Measurements from ENCODE around the gene NIBAN1. TPM values are rescaled to one million over a fixed set of nuclear protein-coding genes. Genes with fewer than 3 reads are reported as not detected.

The NIBAN1 gene
- total RNA-seq, 1 experiment from 2014 or later: 31.2 TPM

DNA sequence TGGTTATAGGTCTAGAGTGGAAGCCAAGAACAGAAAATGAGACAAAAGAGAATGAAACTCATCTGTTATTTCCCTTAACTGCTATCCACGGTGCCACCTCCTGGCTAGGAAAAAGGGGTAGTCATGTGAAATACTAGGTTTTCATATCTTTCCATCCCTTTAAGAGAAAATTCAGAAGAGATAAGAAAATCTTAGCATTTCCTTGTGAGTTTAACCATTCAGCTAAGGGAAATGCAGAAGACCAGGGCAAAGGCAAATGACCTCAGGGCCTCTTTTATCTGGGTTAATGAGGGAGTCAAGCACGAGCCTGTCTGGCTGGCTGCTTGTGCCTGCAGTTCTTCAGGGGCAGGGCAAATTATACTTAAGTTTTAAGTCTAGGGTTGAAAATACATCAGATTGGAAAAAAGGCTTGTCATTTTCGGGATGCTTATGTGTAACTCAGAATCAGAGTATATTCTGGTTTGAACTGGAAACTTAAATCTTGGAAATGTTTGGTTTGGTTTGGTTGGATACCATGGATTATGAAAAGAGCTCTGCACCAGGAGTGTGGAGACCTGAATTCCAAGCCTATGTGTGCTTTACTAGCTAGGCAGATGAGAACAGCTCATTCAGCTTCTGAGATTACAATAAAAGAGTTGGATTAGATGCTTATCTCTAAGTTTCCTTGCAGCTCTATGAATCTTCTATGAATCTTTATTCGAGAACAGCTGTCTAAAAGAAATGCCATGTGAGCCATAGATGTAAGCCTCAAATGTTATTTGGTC lies 19.9 kb downstream of the NIBAN1 start:
- Histone ChIP-seq H4K20me1 (ENCODE audit: insufficient read depth, low read depth, low read length) (no peaks in the 10 kb centered on the region), H3K36me3 (ENCODE audit: insufficient read depth, low read length) (no peaks in the 10 kb centered on the region), H3K9me2 (replicated peaks; ENCODE audit: insufficient read depth, low read length) (no peaks in the 10 kb centered on the region), H3K27me3 (ENCODE audit: low read length) (no peaks in the 10 kb centered on the region), H2AFZ (ENCODE audit: low read length) (no peak overlapping the region), H3K4me3 (ENCODE audit: low read length) (peak overlapping the region; percentile 30), H3K79me2 (ENCODE audit: low read length) (peaks cover 85% of the 10 kb centered on the region), H3K9ac (ENCODE audit: low read length) (peak overlapping the region; percentile 36), H3K4me2 (ENCODE audit: low read depth, low read length, poor library complexity, severe bottlenecking) (peak overlapping the region; percentile 65), H3K9me3 (ENCODE audit: low read length) (no peaks in the 10 kb centered on the region), H3K4me1 (ENCODE audit: low read length) (peaks cover 36% of the 10 kb centered on the region), H3K27ac (ENCODE audit: low read length) (peak overlapping the region; percentile 57)
- DNase-seq: peak; percentile 51

DNA sequence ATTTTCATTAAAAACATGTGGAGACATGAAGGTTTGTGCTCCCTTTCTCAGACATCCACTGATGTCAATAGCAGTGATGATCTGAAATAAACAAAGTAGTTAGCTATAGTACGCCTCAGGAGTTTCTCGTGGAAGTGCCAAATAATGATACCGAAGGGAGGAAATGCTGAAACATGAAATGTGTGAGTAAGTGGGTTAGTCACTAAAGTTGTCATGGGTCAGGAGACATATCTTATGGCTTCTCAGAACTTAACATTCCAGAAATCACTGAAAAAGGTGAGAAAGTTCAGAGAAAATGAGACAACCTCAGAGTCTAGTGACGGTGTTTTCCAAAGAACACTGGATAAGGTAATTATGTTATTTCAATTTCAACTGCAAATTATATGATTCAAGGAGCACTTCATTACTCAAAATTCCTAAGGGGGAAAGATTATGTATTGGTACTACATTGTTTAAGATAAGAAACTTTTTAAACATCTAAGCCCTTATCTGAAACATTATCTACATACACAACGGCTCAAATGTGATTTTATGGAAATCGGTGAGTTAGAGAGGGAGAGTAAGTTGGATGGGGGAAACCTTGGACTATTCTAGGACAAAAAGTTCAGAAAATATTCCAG lies 20.6 kb downstream of the NIBAN1 start:
- Histone ChIP-seq H3K9ac (ENCODE audit: low read length) (peak overlapping the region; percentile 21), H3K36me3 (ENCODE audit: insufficient read depth, low read length) (no peaks in the 10 kb centered on the region), H3K4me2 (ENCODE audit: low read depth, low read length, poor library complexity, severe bottlenecking) (peak overlapping the region; percentile 65), H3K79me2 (ENCODE audit: low read length) (peaks cover 80% of the 10 kb centered on the region), H3K4me3 (ENCODE audit: low read length) (peak overlapping the region; percentile 30), H3K9me3 (ENCODE audit: low read length) (no peaks in the 10 kb centered on the region), H3K27me3 (ENCODE audit: low read length) (no peaks in the 10 kb centered on the region), H3K9me2 (replicated peaks; ENCODE audit: insufficient read depth, low read length) (no peaks in the 10 kb centered on the region), H2AFZ (ENCODE audit: low read length) (no peak overlapping the region), H4K20me1 (ENCODE audit: insufficient read depth, low read depth, low read length) (no peaks in the 10 kb centered on the region), H3K27ac (ENCODE audit: low read length) (peak overlapping the region; percentile 57), H3K4me1 (ENCODE audit: low read length) (peaks cover 36% of the 10 kb centered on the region)
- no peak for DNase-seq

GRCh38 chr1:184952428-184952827 lies 21.9 kb downstream of the NIBAN1 start:
- no peak overlapping the region for H3K4me3 ChIP-seq (ENCODE audit: low read length)
- no peaks in the 10 kb centered on the region for H3K27me3 ChIP-seq (ENCODE audit: low read length)
- H3K79me2 ChIP-seq (ENCODE audit: low read length): peaks cover 78% of the 10 kb centered on the region
- H4K20me1 ChIP-seq (ENCODE audit: insufficient read depth, low read depth, low read length): no peaks in the 10 kb centered on the region
- no peak overlapping the region for H3K27ac ChIP-seq (ENCODE audit: low read length)
- no peak for DNase-seq
- no peak overlapping the region for H3K4me2 ChIP-seq (ENCODE audit: low read depth, low read length, poor library complexity, severe bottlenecking)
- H3K4me1 ChIP-seq (ENCODE audit: low read length): peaks cover 43% of the 10 kb centered on the region
- H3K36me3 ChIP-seq (ENCODE audit: insufficient read depth, low read length): no peaks in the 10 kb centered on the region
- H3K9me3 ChIP-seq (ENCODE audit: low read length): no peaks in the 10 kb centered on the region
- no peaks in the 10 kb centered on the region for H3K9me2 ChIP-seq (replicated peaks; ENCODE audit: insufficient read depth, low read length)
- no peak overlapping the region for H3K9ac ChIP-seq (ENCODE audit: low read length)
- H2AFZ ChIP-seq (ENCODE audit: low read length): no peak overlapping the region

DNA sequence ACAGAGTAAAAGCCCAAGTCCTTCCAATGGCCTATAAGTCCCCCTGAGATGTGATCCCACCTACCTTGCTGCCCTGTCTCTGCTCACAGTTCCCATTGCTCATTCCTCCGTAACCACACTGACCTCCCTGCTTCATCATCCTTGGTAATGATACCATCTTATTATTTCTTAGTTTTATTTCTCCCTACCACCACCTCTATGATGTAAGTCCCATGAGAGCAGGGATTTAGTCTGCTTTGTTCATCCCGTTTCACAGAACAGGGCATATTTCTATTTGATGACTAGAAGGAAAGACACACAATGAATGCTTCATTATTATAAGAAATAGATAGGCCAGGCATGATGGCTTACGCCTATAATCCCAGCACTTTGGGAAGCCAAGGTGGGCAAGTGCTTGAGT lies 22.5 kb downstream of the NIBAN1 start:
- Histone ChIP-seq H3K79me2 (ENCODE audit: low read length) (peaks cover 77% of the 10 kb centered on the region), H3K4me2 (ENCODE audit: low read depth, low read length, poor library complexity, severe bottlenecking) (no peak overlapping the region), H3K4me1 (ENCODE audit: low read length) (peaks cover 44% of the 10 kb centered on the region), H3K36me3 (ENCODE audit: insufficient read depth, low read length) (no peaks in the 10 kb centered on the region), H3K9me2 (replicated peaks; ENCODE audit: insufficient read depth, low read length) (no peaks in the 10 kb centered on the region), H3K4me3 (ENCODE audit: low read length) (no peak overlapping the region), H3K9ac (ENCODE audit: low read length) (no peak overlapping the region), H4K20me1 (ENCODE audit: insufficient read depth, low read depth, low read length) (no peaks in the 10 kb centered on the region), H3K27ac (ENCODE audit: low read length) (no peak overlapping the region), H3K27me3 (ENCODE audit: low read length) (no peaks in the 10 kb centered on the region), H2AFZ (ENCODE audit: low read length) (no peak overlapping the region), H3K9me3 (ENCODE audit: low read length) (no peaks in the 10 kb centered on the region)
- DNase-seq: no peak

DNA sequence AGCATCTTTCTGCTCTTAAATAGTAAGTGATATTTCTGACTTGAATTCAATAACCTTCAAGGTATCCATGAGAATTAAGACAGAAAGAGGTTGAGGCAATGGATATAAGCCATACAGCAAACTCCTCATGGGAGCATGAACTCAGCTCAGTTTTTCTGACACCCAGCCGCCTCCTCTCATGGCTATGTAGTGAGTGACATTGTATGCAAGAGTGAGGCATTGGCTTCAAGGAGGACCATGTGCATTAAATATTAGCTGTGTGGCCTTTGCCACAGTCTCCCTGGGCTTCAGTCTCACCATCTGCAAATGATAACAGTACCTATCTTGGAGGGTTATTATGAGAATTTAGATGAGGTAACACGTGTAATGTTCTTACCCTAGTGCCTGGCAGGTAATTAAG lies 23.4 kb downstream of the NIBAN1 start:
- Histone ChIP-seq H3K79me2 (ENCODE audit: low read length) (peaks cover 75% of the 10 kb centered on the region), H3K4me1 (ENCODE audit: low read length) (peaks cover 51% of the 10 kb centered on the region), H3K27ac (ENCODE audit: low read length) (peak overlapping the region; percentile 23; the same call in 1 of the 2 replicates), H3K27me3 (ENCODE audit: low read length) (no peaks in the 10 kb centered on the region), H4K20me1 (ENCODE audit: insufficient read depth, low read depth, low read length) (no peaks in the 10 kb centered on the region), H3K4me3 (ENCODE audit: low read length) (no peak overlapping the region), H3K9me3 (ENCODE audit: low read length) (no peaks in the 10 kb centered on the region), H3K36me3 (ENCODE audit: insufficient read depth, low read length) (no peaks in the 10 kb centered on the region), H2AFZ (ENCODE audit: low read length) (no peak overlapping the region), H3K4me2 (ENCODE audit: low read depth, low read length, poor library complexity, severe bottlenecking) (no peak overlapping the region), H3K9me2 (replicated peaks; ENCODE audit: insufficient read depth, low read length) (no peaks in the 10 kb centered on the region), H3K9ac (ENCODE audit: low read length) (no peak overlapping the region)
- no peak for DNase-seq

DNA sequence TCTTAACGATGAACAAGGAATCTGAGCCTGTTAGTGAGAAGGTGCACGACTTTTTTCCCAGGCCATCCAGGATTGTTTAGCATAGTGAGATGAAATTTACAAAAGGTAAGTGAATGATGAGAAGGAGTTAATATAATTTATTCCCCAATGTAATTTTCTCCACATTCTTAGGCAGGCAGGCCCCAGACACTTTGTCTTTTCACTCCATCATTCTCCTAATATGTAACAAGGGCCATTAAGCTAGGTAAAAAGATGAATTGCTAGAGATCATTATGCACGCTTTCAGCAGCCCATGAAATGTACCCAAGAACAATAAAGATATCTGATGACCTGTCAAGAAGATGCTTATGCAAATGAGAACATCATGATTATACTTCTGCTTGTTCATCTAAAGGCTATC lies 24.1 kb downstream of the NIBAN1 start:
- Histone ChIP-seq H3K79me2 (ENCODE audit: low read length) (peaks cover 71% of the 10 kb centered on the region), H3K36me3 (ENCODE audit: insufficient read depth, low read length) (no peaks in the 10 kb centered on the region), H3K4me2 (ENCODE audit: low read depth, low read length, poor library complexity, severe bottlenecking) (peak overlapping the region; percentile 27), H3K9ac (ENCODE audit: low read length) (no peak overlapping the region), H2AFZ (ENCODE audit: low read length) (no peak overlapping the region), H4K20me1 (ENCODE audit: insufficient read depth, low read depth, low read length) (no peaks in the 10 kb centered on the region), H3K9me2 (replicated peaks; ENCODE audit: insufficient read depth, low read length) (no peaks in the 10 kb centered on the region), H3K27ac (ENCODE audit: low read length) (no peak overlapping the region), H3K27me3 (ENCODE audit: low read length) (no peaks in the 10 kb centered on the region), H3K4me3 (ENCODE audit: low read length) (no peak overlapping the region), H3K4me1 (ENCODE audit: low read length) (peaks cover 58% of the 10 kb centered on the region), H3K9me3 (ENCODE audit: low read length) (no peaks in the 10 kb centered on the region)
- DNase-seq: no peak

- H3K36me3 ChIP-seq (ENCODE audit: insufficient read depth, low read length): no peaks in the 10 kb centered on the region
- no peak overlapping the region for H2AFZ ChIP-seq (ENCODE audit: low read length)
- H3K4me3 ChIP-seq (ENCODE audit: low read length): no peak overlapping the region
- no peaks in the 10 kb centered on the region for H3K27me3 ChIP-seq (ENCODE audit: low read length)
- no peaks in the 10 kb centered on the region for H3K9me3 ChIP-seq (ENCODE audit: low read length)
- H3K9me2 ChIP-seq (replicated peaks; ENCODE audit: insufficient read depth, low read length): no peaks in the 10 kb centered on the region
- H3K4me1 ChIP-seq (ENCODE audit: low read length): peaks cover 47% of the 10 kb centered on the region
- no peak overlapping the region for H3K4me2 ChIP-seq (ENCODE audit: low read depth, low read length, poor library complexity, severe bottlenecking)
- H3K79me2 ChIP-seq (ENCODE audit: low read length): peaks cover 69% of the 10 kb centered on the region
- H3K9ac ChIP-seq (ENCODE audit: low read length): no peak overlapping the region
- DNase-seq: no peak
- no peaks in the 10 kb centered on the region for H4K20me1 ChIP-seq (ENCODE audit: insufficient read depth, low read depth, low read length)
- no peak overlapping the region for H3K27ac ChIP-seq (ENCODE audit: low read length)
Observed at GRCh38 chr1:184947497-184948256, 26.6 kb downstream of the NIBAN1 start.
